ENCODE data around the gene VILL.
A peak's percentile ranks its signal among the peaks of the same experiment; 100 is the strongest.

Gene VILL

GRCh38 chr3:38022896-38023709 is 32.5 kb downstream of the VILL start:
- Mint-ChIP-seq H3K27me3 (ENCODE audit: low read depth, poor library complexity) (peaks cover 43% of the 10 kb centered on the region), H3K4me3 (peak overlapping the region; percentile 85), H3K4me1 (peaks cover 30% of the 10 kb centered on the region), H3K9me3 (no peaks in the 10 kb centered on the region), H3K27ac (no peak overlapping the region), H3K36me3 (ENCODE audit: low read depth) (no peaks in the 10 kb centered on the region)
- TF ChIP-seq, protein P1, sequence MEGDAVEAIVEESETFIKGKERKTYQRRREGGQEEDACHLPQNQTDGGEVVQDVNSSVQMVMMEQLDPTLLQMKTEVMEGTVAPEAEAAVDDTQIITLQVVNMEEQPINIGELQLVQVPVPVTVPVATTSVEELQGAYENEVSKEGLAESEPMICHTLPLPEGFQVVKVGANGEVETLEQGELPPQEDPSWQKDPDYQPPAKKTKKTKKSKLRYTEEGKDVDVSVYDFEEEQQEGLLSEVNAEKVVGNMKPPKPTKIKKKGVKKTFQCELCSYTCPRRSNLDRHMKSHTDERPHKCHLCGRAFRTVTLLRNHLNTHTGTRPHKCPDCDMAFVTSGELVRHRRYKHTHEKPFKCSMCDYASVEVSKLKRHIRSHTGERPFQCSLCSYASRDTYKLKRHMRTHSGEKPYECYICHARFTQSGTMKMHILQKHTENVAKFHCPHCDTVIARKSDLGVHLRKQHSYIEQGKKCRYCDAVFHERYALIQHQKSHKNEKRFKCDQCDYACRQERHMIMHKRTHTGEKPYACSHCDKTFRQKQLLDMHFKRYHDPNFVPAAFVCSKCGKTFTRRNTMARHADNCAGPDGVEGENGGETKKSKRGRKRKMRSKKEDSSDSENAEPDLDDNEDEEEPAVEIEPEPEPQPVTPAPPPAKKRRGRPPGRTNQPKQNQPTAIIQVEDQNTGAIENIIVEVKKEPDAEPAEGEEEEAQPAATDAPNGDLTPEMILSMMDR (IDR thresholded peaks at IDR 0.05), result no peak
- DNase-seq, result no peak

DNA sequence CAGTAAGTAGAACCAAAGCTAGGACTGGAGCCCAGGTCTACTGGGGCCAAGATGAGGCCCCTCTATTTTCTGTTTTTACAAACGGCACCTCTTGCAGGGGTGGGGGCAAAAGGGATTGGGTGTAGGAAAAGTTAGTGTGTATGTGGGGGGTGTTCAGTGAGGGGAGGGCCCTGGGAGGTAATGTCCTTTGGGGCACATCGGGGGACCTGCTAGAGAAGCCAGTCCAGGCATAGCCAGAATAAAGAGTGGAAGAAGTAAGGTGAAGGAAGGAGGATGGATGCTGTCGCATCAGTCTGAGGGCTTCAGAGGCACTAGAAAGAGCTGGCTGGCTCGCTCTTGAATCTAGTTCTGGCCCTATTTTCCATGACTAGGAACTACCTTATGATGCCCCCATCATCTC is 36.3 kb downstream of the VILL start:
- Mint-ChIP-seq H3K4me1 (peaks cover 31% of the 10 kb centered on the region), H3K27me3 (ENCODE audit: low read depth, poor library complexity) (peaks cover 65% of the 10 kb centered on the region), H3K27ac (no peak overlapping the region), H3K36me3 (ENCODE audit: low read depth) (no peaks in the 10 kb centered on the region), H3K9me3 (no peaks in the 10 kb centered on the region), H3K4me3 (no peak overlapping the region)
- TF ChIP-seq, protein P1 (IDR thresholded peaks at IDR 0.05), result no peak
- no peak for DNase-seq

DNA sequence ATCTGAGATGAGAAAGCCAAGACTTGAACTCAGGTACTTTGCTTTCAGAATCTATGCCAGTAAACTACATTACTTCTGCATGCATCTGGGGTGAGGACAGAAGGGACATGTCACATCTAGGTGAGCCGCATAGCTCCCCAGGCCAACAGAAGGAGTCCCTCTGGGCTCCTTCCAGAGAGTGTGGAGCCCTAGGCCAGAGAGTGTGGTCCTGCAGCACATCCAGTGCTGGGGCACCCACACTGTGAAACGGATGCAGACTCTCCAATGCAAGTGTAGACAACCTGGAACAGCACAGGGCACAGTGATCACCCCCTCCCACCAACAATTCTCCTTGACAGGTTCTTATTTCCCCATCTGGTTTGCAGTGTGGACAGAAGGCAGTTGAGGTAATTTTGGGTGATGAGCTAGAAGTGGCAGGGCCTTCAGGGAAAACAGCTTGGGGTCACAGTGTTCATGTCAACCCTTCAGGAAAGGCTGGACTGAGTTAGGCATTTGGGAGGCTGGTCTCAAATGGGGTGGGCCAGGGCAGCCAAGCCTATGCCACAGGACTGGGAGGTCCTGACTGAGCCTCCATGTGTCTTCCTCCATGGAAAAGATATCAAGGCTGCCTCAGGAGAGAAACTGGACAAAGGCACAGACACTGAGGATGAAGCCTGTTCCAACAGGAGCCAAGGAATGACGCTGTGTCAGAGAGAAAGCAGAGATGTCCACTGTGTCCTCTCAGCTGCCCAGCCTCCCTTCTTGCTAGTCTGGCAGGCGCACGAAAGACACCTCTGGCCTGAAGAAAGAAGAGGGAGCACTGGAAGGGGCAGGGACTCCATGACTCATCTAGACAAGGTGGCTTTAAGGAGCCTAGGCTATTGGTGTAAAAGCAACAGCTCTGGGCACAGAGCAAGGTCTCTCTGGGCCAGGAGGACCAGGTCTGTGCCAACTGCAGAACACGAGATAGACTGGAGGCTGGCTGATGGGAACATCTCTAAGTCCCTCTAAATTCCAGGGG is 37.2 kb downstream of the VILL start:
- no peak for DNase-seq
- TF ChIP-seq, protein P1 (IDR thresholded peaks at IDR 0.05), result no peak
- Mint-ChIP-seq H3K27ac (no peak overlapping the region), H3K36me3 (ENCODE audit: low read depth) (no peaks in the 10 kb centered on the region), H3K4me3 (peak overlapping the region; percentile 85), H3K27me3 (ENCODE audit: low read depth, poor library complexity) (peaks cover 74% of the 10 kb centered on the region), H3K4me1 (peaks cover 31% of the 10 kb centered on the region), H3K9me3 (no peaks in the 10 kb centered on the region)

DNA sequence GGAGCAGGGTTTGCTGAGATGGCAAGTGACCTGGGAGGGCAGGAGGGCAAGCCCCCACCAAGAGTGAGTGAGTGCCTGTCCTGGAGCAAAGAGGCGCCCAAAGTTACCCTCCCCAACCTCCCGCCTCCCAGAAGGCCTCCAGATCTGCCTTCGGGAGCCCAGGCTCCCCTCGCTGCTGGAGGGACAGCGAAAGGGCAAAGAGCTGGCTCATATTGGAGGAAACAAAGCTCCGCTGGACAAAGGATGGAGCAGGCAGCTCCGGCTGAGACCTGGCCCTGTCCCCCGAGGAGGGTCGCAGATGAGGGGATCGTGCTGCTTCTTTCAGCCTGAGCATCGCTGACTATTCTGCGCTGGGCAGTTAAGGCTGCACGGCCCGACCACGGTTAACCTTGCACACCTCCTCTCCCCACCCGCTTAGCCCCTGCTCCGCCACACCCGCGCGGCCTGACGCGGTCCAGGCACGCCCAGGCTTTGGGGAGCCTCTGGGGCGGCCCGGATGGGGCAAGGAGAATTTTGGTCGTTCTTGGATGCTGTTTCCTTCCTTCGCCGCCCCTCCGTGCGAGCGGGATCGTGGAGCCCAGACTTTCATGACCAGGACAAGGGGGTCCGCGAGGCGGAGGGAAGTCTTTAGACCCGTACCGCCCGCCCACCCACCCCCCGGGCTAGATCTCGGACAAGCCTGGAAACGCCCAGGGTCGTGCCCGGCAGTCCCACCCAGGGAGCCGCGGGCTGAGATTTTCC is 38.2 kb downstream of the VILL start:
- Mint-ChIP-seq H3K36me3 (ENCODE audit: low read depth) (no peaks in the 10 kb centered on the region), H3K27ac (no peak overlapping the region), H3K9me3 (no peaks in the 10 kb centered on the region), H3K27me3 (ENCODE audit: low read depth, poor library complexity) (peaks cover 79% of the 10 kb centered on the region), H3K4me1 (peaks cover 20% of the 10 kb centered on the region), H3K4me3 (peak overlapping the region; percentile 85)
- TF ChIP-seq, protein P1 (IDR thresholded peaks at IDR 0.05), result no peak
- peak; percentile 47 for DNase-seq

DNA sequence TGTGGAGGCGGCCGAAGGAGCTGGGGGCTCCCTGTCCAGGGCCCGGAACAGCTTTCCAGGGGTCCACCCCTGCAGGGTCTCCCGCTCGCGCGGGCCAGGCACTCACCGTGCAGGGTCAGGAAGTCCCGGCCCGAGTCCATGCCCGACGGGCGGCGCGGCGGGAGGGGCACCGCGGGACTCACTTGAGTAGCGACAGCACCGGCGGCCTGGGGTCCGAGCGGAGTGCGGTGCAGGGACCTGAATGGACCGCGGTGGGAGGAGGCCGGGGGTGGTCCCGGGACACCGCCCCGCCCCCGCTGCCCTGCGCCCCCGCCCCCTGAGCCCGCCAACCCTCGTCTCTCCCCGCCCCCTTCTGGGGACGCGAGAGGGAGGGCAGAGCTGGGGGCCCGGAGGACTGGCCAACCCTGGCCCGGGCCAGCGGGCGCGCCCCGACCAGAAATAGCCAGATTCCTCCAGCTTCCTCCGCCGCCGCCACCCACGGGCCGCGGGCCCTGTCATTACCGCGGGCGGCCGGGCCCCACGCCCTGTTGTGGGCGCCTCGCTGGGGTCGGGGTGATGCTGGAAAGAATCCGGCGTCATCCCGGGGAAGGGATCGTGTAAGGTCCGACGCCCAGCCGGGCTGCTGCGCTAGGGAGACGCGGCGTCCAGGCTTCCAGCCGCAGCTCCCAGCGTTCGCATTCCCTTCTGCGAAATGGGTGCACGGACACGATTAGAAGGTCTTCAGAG is 39.0 kb downstream of the VILL start, which contains the start of gene PLCD1:
Gene PLCD1 (minus strand): TSS at position 243 of the 726 bp plus-strand sequence. CDS start 103 bp downstream, at position 140.
- TF ChIP-seq, protein P1 (IDR thresholded peaks at IDR 0.05), result no peak
- Mint-ChIP-seq H3K27me3 (ENCODE audit: low read depth, poor library complexity) (peaks cover 82% of the 10 kb centered on the region), H3K4me3 (peak within 1 kb of the TSS; percentile 85), H3K36me3 (ENCODE audit: low read depth) (no peaks in the 10 kb centered on the region), H3K27ac (no peak within 1 kb of the TSS), H3K9me3 (no peaks in the 10 kb centered on the region), H3K4me1 (peaks cover 16% of the 10 kb centered on the region)
- peak; percentile 83 for DNase-seq
